HL-60/S4 treated with retinoic acid at 250 ng/mL for 4 days and 3 days (cell line): ENCODE results near the gene NRF1.

Source experiments
- in situ Hi-C: fragments of 300-500 bp; cut with MboI; formaldehyde crosslinking; loops from 2 replicates; pipeline ENCODE4 v1.7.0; 2022; ENCODE audit warnings: low sequenced_read_pairs

Gene NRF1

GRCh38 chr7:129676017-129676897 is 64.7 kb downstream of the NRF1 start:
- in situ Hi-C loops = no loop called here

- in situ Hi-C loops = no loop called here
Observed at GRCh38 chr7:129677796-129678195, 66.3 kb downstream of the NRF1 start.

GRCh38 chr7:129678606-129679005 is 67.1 kb downstream of the NRF1 start:
- in situ Hi-C loops = no loop called here

GRCh38 chr7:129680400-129680799 is 68.9 kb downstream of the NRF1 start:
- in situ Hi-C loops = no loop called here

- in situ Hi-C loops = no loop called here
Observed at GRCh38 chr7:129684777-129685176, 73.3 kb downstream of the NRF1 start.

GRCh38 chr7:129686063-129686462 is 74.5 kb downstream of the NRF1 start:
- in situ Hi-C loops = no loop called here

- in situ Hi-C loops = no loop called here
Observed at GRCh38 chr7:129688503-129689222, 77.1 kb downstream of the NRF1 start.

GRCh38 chr7:129689995-129690581 is 78.6 kb downstream of the NRF1 start:
- in situ Hi-C loops = no loop called here

GRCh38 chr7:129690701-129691100 is 79.2 kb downstream of the NRF1 start:
- in situ Hi-C loops = no loop called here

GRCh38 chr7:129698516-129699418 is 87.2 kb downstream of the NRF1 start:
- in situ Hi-C loops = no loop called here

GRCh38 chr7:129702316-129702715 is 90.8 kb downstream of the NRF1 start:
- in situ Hi-C loops = no loop called here

GRCh38 chr7:129702761-129703338 is 91.3 kb downstream of the NRF1 start:
- in situ Hi-C loops = no loop called here

GRCh38 chr7:129703751-129704150 is 92.2 kb downstream of the NRF1 start:
- in situ Hi-C loops = no loop called here

- in situ Hi-C loops = no loop called here
Observed at GRCh38 chr7:129707910-129708499, 96.5 kb downstream of the NRF1 start.

GRCh38 chr7:129713544-129713943 is 102.0 kb downstream of the NRF1 start:
- in situ Hi-C loops = no loop called here

GRCh38 chr7:129714514-129715063 is 103.1 kb downstream of the NRF1 start:
- in situ Hi-C loops = no loop called here

- in situ Hi-C loops = no loop called here
Observed at GRCh38 chr7:129719980-129720732, 108.6 kb downstream of the NRF1 start.

GRCh38 chr7:129721068-129721467 is 109.5 kb downstream of the NRF1 start:
- in situ Hi-C loops = no loop called here

GRCh38 chr7:129723679-129724078 is 112.2 kb downstream of the NRF1 start:
- in situ Hi-C loops = no loop called here
